Measurements from ENCODE around the gene SYT1.

SYT1 gene

GRCh38 chr12:79143803-79144202 is 279.2 kb downstream of the SYT1 start:
- Histone ChIP-seq H3K9ac (no peak overlapping the region), H3K4me2 (ENCODE audit: low read length) (no peak overlapping the region), H3K27ac (no peak overlapping the region), H3K9me3 (ENCODE audit: control insufficient read depth, low read length) (no peaks in the 10 kb centered on the region), H3K36me3 (ENCODE audit: control insufficient read depth, insufficient read depth, low read length) (no peaks in the 10 kb centered on the region), H3K79me2 (no peaks in the 10 kb centered on the region), H3K27me3 (ENCODE audit: control insufficient read depth, insufficient read depth, low read length) (no peaks in the 10 kb centered on the region), H3K4me3 (ENCODE audit: low read depth, low read length) (no peak overlapping the region), H3K4me1 (no peaks in the 10 kb centered on the region), H2AFZ (no peak overlapping the region)
- no peak for TF ChIP-seq CTCF (IDR thresholded peaks at IDR 0.05)

GRCh38 chr12:79151956-79152355 is 287.4 kb downstream of the SYT1 start:
- Histone ChIP-seq H3K27ac (no peak overlapping the region), H3K79me2 (no peaks in the 10 kb centered on the region), H2AFZ (no peak overlapping the region), H3K36me3 (ENCODE audit: control insufficient read depth, insufficient read depth, low read length) (no peaks in the 10 kb centered on the region), H3K4me3 (ENCODE audit: low read depth, low read length) (no peak overlapping the region), H3K27me3 (ENCODE audit: control insufficient read depth, insufficient read depth, low read length) (no peaks in the 10 kb centered on the region), H3K4me2 (ENCODE audit: low read length) (no peak overlapping the region), H3K9ac (no peak overlapping the region), H3K4me1 (no peaks in the 10 kb centered on the region), H3K9me3 (ENCODE audit: control insufficient read depth, low read length) (no peaks in the 10 kb centered on the region)
- TF ChIP-seq CTCF (IDR thresholded peaks at IDR 0.05) = no peak

- Histone ChIP-seq H2AFZ (no peak overlapping the region), H3K4me2 (ENCODE audit: low read length) (no peak overlapping the region), H3K79me2 (no peaks in the 10 kb centered on the region), H3K4me3 (ENCODE audit: low read depth, low read length) (no peak overlapping the region), H3K27ac (no peak overlapping the region), H3K36me3 (ENCODE audit: control insufficient read depth, insufficient read depth, low read length) (no peaks in the 10 kb centered on the region), H3K4me1 (no peaks in the 10 kb centered on the region), H3K9ac (no peak overlapping the region), H3K27me3 (ENCODE audit: control insufficient read depth, insufficient read depth, low read length) (no peaks in the 10 kb centered on the region), H3K9me3 (ENCODE audit: control insufficient read depth, low read length) (no peaks in the 10 kb centered on the region)
- no peak for TF ChIP-seq CTCF (IDR thresholded peaks at IDR 0.05)
Measured at GRCh38 chr12:79155683-79156082, 291.1 kb downstream of the SYT1 start.

- H3K4me3 ChIP-seq (ENCODE audit: low read depth, low read length) = no peak overlapping the region
- no peak overlapping the region for H3K4me2 ChIP-seq (ENCODE audit: low read length)
- no peaks in the 10 kb centered on the region for H3K79me2 ChIP-seq
- no peak overlapping the region for H2AFZ ChIP-seq
- no peak for TF ChIP-seq CTCF (IDR thresholded peaks at IDR 0.05)
- no peaks in the 10 kb centered on the region for H3K9me3 ChIP-seq (ENCODE audit: control insufficient read depth, low read length)
- no peaks in the 10 kb centered on the region for H3K36me3 ChIP-seq (ENCODE audit: control insufficient read depth, insufficient read depth, low read length)
- no peak overlapping the region for H3K27ac ChIP-seq
- H3K27me3 ChIP-seq (ENCODE audit: control insufficient read depth, insufficient read depth, low read length) = no peaks in the 10 kb centered on the region
- H3K9ac ChIP-seq = no peak overlapping the region
- H3K4me1 ChIP-seq = no peaks in the 10 kb centered on the region
Measured at GRCh38 chr12:79156846-79157463, 292.4 kb downstream of the SYT1 start.

- no peaks in the 10 kb centered on the region for H3K9me3 ChIP-seq (ENCODE audit: control insufficient read depth, low read length)
- no peak overlapping the region for H3K4me2 ChIP-seq (ENCODE audit: low read length)
- no peaks in the 10 kb centered on the region for H3K36me3 ChIP-seq (ENCODE audit: control insufficient read depth, insufficient read depth, low read length)
- no peak overlapping the region for H3K4me3 ChIP-seq (ENCODE audit: low read depth, low read length)
- no peak overlapping the region for H2AFZ ChIP-seq
- H3K27ac ChIP-seq = no peak overlapping the region
- no peaks in the 10 kb centered on the region for H3K27me3 ChIP-seq (ENCODE audit: control insufficient read depth, insufficient read depth, low read length)
- H3K79me2 ChIP-seq = no peaks in the 10 kb centered on the region
- H3K4me1 ChIP-seq = no peaks in the 10 kb centered on the region
- no peak overlapping the region for H3K9ac ChIP-seq
- no peak for TF ChIP-seq CTCF (IDR thresholded peaks at IDR 0.05)
Measured at GRCh38 chr12:79161249-79161934, 296.8 kb downstream of the SYT1 start.

Data from parathyroid adenoma (tissue), 2 donors.